Liver (tissue), 9 donors: ENCODE data around the gene PLIN1. TPM values are rescaled to one million over a fixed set of nuclear protein-coding genes. Genes with fewer than 3 reads are reported as not detected.

Source experiments
- DNase-seq: peaks from one replicate; pipeline ENCODE4 v3.0.0-alpha.2; 2017; ENCODE audit warnings: low spot score
- H3K27ac ChIP-seq, 2 donors: one replicate each; pipeline ENCODE4 v1.7.0; 2013; ENCODE audit warnings: inconsistent platforms in 2 of 2, low read length in 2 of 2, control low read depth in 1 of 2, low read depth in 1 of 2, mild to moderate bottlenecking in 1 of 2
- H3K27me3 ChIP-seq, 4 donors: one replicate each; pipeline versions ENCODE4 v1.6.1 to v1.7.0; 2013; ENCODE audit warnings: low read length in 3 of 4, inconsistent platforms in 1 of 4, mild to moderate bottlenecking in 1 of 4, moderate library complexity in 1 of 4; ENCODE audit not compliant: control insufficient read depth in 4 of 4, insufficient read depth in 4 of 4
- H3K36me3 ChIP-seq, 4 donors: one replicate each; pipeline versions ENCODE4 v1.6.1 to v1.7.0; 2013; ENCODE audit warnings: low read length in 3 of 4, mild to moderate bottlenecking in 3 of 4, low read depth in 1 of 4, moderate library complexity in 1 of 4; ENCODE audit not compliant: control insufficient read depth in 4 of 4, insufficient read depth in 3 of 4
- H3K4me1 ChIP-seq, 4 donors: one replicate each; pipeline versions ENCODE4 v1.6.1 to v1.7.0; 2013; ENCODE audit warnings: low read length in 3 of 4, mild to moderate bottlenecking in 3 of 4, moderate library complexity in 1 of 4; ENCODE audit not compliant: control insufficient read depth in 4 of 4, insufficient read depth in 4 of 4
- H3K4me3 ChIP-seq, 3 donors: one replicate each; pipeline versions ENCODE4 v1.6.1 to v1.7.0; 2013; ENCODE audit warnings: low read length in 3 of 3, control low read depth in 1 of 3, low read depth in 1 of 3, mild to moderate bottlenecking in 1 of 3
- H3K9ac ChIP-seq, 2 donors: one replicate each; pipeline ENCODE4 v1.7.0; 2013; ENCODE audit warnings: low read length in 2 of 2, mild to moderate bottlenecking in 2 of 2, moderate library complexity in 2 of 2, control low read depth in 1 of 2, low read depth in 1 of 2
- H3K9me3 ChIP-seq, 4 donors: one replicate each; pipeline versions ENCODE4 v1.6.1 to v1.7.0; 2013; ENCODE audit warnings: low read length in 3 of 4; ENCODE audit not compliant: control insufficient read depth in 4 of 4
- CTCF ChIP-seq: fragments of 150-350 bp; IDR thresholded peaks from 2 replicates; pipeline ENCODE4 v1.5.1; 2017; ENCODE audit warnings: improper control_type of control experiment, low read depth, low read length; ENCODE audit not compliant: missing input control
- FOXA1 ChIP-seq: IDR thresholded peaks from 2 replicates; pipeline ENCODE4 v1.6.1; 2016; ENCODE audit warnings: antibody characterized with exemption
- FOXA2 ChIP-seq: IDR thresholded peaks from 2 replicates; pipeline ENCODE4 v1.6.1; 2016; ENCODE audit warnings: antibody characterized with exemption
- GABPA ChIP-seq, 2 donors: IDR thresholded peaks in 1 of 2; conservative IDR thresholded peaks in 1 of 2; 2 replicates each; pipeline ENCODE4 v1.6.1; 2016; ENCODE audit warnings: antibody characterized with exemption in 2 of 2, mild to moderate bottlenecking in 1 of 2, moderate library complexity in 1 of 2
- JUND ChIP-seq, 2 donors: IDR thresholded peaks; 2 replicates each; pipeline ENCODE4 v1.6.1; 2016; ENCODE audit warnings: antibody characterized with exemption in 2 of 2
- MAX ChIP-seq: IDR thresholded peaks from 2 replicates; pipeline ENCODE4 v1.6.1; 2016; ENCODE audit warnings: antibody characterized with exemption
- NR2F2 ChIP-seq: IDR thresholded peaks from 2 replicates; pipeline ENCODE4 v1.6.1; 2016; ENCODE audit warnings: antibody characterized with exemption
- RAD21 ChIP-seq, 2 donors: IDR thresholded peaks; 2 replicates each; pipeline ENCODE4 v1.6.1; 2016; ENCODE audit warnings: antibody characterized with exemption in 2 of 2, mild to moderate bottlenecking in 2 of 2
- RXRA ChIP-seq, 2 donors: IDR thresholded peaks; 2 replicates each; pipeline ENCODE4 v1.6.1; 2017 to 2018; ENCODE audit warnings: antibody characterized with exemption in 2 of 2, mild to moderate bottlenecking in 1 of 2
- SP1 ChIP-seq: IDR thresholded peaks from 2 replicates; pipeline ENCODE4 v1.6.1; 2018; ENCODE audit warnings: antibody characterized with exemption, mild to moderate bottlenecking
- TAF1 ChIP-seq: conservative IDR thresholded peaks from 2 replicates; pipeline ENCODE4 v1.6.1; 2016; ENCODE audit warnings: antibody characterized with exemption, mild to moderate bottlenecking
- YY1 ChIP-seq: IDR thresholded peaks from 2 replicates; pipeline ENCODE4 v1.6.1; 2016; ENCODE audit warnings: antibody characterized with exemption, mild to moderate bottlenecking
- WGBS: extraction: QIAGEN DNeasy Blood & Tissue Kit; methylation state at CpG from one replicate; pipeline ENCODE4 v1.1.7; 2013; 5-methylcytosine and 5-hydroxymethylcytosine counted together
- polyA plus RNA-seq, 2 donors: library from polyadenylated mRNA; stranded (reverse) in 1 of 2; unstranded in 1 of 2; fragments of 200-250 nt in 1 of 2; fragments of >200 nt in 1 of 2; fragmentation: Nextera tagmentation in 1 of 2; extraction: Ambion mirVana in 1 of 2; gene quantifications; one replicate each; pipeline versions ENCODE4 v1.2.1 to v1.2.3, GENCODE V29; 2013 to 2015
- total RNA-seq, 2 donors: library from RNA; depleted of rRNA; stranded (reverse); fragments of >200 nt; gene quantifications; one replicate each; pipeline ENCODE4 v1.2.3, GENCODE V29; 2014
- TF ChIP-seq, protein P1 (sequence below): IDR thresholded peaks from 2 replicates; pipeline ENCODE4 v1.6.1; 2016; ENCODE audit warnings: antibody characterized with exemption, mild to moderate bottlenecking
- TF ChIP-seq, protein P2 (sequence below): IDR thresholded peaks from 2 replicates; pipeline ENCODE4 v1.6.1; 2016; ENCODE audit warnings: antibody characterized with exemption
- TF ChIP-seq, protein P3 (sequence below): IDR thresholded peaks from 2 replicates; pipeline ENCODE4 v1.6.1; 2016; ENCODE audit warnings: antibody characterized with exemption
- donor health status: healthy.
- donor health status: healthy.
- donor health status: healthy.
- donor health status: healthy.
- donor health status: healthy.

The PLIN1 gene
- total and polyA plus RNA-seq, 4 donors, result 10.2 to 46.0 (median 13.3) TPM

GRCh38 chr15:89664441-89665350, 14.5 kb downstream of the PLIN1 start:
- H3K36me3 ChIP-seq, result peaks cover 0 to 6% (median 1%) of the 10 kb centered on the region in 4 donors
- H3K4me1 ChIP-seq, result peaks cover 0 to 2% (median 0%) of the 10 kb centered on the region in 4 donors
- no peak for TF ChIP-seq RXRA (IDR thresholded peaks at IDR 0.05)
- TF ChIP-seq, protein P1, sequence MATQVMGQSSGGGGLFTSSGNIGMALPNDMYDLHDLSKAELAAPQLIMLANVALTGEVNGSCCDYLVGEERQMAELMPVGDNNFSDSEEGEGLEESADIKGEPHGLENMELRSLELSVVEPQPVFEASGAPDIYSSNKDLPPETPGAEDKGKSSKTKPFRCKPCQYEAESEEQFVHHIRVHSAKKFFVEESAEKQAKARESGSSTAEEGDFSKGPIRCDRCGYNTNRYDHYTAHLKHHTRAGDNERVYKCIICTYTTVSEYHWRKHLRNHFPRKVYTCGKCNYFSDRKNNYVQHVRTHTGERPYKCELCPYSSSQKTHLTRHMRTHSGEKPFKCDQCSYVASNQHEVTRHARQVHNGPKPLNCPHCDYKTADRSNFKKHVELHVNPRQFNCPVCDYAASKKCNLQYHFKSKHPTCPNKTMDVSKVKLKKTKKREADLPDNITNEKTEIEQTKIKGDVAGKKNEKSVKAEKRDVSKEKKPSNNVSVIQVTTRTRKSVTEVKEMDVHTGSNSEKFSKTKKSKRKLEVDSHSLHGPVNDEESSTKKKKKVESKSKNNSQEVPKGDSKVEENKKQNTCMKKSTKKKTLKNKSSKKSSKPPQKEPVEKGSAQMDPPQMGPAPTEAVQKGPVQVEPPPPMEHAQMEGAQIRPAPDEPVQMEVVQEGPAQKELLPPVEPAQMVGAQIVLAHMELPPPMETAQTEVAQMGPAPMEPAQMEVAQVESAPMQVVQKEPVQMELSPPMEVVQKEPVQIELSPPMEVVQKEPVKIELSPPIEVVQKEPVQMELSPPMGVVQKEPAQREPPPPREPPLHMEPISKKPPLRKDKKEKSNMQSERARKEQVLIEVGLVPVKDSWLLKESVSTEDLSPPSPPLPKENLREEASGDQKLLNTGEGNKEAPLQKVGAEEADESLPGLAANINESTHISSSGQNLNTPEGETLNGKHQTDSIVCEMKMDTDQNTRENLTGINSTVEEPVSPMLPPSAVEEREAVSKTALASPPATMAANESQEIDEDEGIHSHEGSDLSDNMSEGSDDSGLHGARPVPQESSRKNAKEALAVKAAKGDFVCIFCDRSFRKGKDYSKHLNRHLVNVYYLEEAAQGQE, result no peak
- TF ChIP-seq CTCF, result no peak
- TF ChIP-seq, protein P2, sequence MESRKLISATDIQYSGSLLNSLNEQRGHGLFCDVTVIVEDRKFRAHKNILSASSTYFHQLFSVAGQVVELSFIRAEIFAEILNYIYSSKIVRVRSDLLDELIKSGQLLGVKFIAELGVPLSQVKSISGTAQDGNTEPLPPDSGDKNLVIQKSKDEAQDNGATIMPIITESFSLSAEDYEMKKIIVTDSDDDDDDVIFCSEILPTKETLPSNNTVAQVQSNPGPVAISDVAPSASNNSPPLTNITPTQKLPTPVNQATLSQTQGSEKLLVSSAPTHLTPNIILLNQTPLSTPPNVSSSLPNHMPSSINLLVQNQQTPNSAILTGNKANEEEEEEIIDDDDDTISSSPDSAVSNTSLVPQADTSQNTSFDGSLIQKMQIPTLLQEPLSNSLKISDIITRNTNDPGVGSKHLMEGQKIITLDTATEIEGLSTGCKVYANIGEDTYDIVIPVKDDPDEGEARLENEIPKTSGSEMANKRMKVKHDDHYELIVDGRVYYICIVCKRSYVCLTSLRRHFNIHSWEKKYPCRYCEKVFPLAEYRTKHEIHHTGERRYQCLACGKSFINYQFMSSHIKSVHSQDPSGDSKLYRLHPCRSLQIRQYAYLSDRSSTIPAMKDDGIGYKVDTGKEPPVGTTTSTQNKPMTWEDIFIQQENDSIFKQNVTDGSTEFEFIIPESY, result no peak
- no peak for TF ChIP-seq TAF1
- TF ChIP-seq MAX, result no peak
- TF ChIP-seq, protein P3, sequence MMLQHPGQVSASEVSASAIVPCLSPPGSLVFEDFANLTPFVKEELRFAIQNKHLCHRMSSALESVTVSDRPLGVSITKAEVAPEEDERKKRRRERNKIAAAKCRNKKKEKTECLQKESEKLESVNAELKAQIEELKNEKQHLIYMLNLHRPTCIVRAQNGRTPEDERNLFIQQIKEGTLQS, result no peak
- no peak for TF ChIP-seq FOXA1
- no peak for TF ChIP-seq RAD21 (IDR thresholded peaks at IDR 0.05)
- TF ChIP-seq YY1, result no peak
- peak overlapping the region in 1 of 2 donors; percentile 51 for H3K9ac ChIP-seq
- no peaks in the 10 kb centered on the region for H3K27me3 ChIP-seq
- H3K9me3 ChIP-seq, result no peaks in the 10 kb centered on the region
- WGBS, result 92% methylated on average over 13 of the region's 13 CpGs
- no peak overlapping the region for H3K4me3 ChIP-seq
- no peak for DNase-seq
- no peak overlapping the region for H3K27ac ChIP-seq

DNA sequence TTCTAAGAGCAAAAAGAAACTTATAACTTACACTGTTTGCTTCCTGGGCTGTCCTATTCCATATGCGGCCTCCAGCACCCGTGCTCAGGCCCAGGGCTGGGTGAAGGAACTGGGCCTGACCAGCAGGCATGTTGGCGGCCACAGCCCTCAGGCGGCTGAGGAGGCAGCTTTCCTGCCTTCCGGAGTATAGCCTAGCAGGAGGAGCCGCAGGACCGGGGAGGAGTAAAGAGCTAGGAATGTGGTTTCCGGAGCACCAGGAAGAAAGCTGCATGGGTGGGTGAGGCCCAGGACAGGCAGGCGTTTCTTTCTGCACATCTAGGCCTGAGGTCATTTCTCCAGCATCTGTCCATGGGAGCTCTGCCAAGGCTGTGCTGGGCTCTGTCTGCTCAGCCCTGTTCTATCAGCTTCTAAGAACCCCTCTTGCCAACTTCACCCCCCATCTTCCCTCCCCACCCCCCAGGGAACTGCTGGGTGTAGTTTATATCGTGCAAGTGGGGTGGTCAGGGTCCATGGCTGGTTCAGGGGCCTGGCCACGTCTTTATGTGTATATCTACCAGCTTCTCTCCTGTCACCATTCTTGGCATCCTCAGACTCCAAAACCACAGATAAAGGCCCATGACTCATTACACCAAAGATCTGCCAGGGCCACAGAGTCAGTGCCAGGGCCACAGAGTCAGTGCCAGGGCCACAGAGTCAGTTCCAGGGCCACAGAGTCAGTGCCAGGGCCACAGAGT, 16.1 kb downstream of the PLIN1 start:
- H3K4me3 ChIP-seq, result no peak overlapping the region
- H3K9me3 ChIP-seq, result no peaks in the 10 kb centered on the region
- H3K36me3 ChIP-seq, result peaks cover 0 to 2% (median under 1%) of the 10 kb centered on the region in 4 donors
- H3K27ac ChIP-seq, result no peak overlapping the region
- no peaks in the 10 kb centered on the region for H3K27me3 ChIP-seq
- H3K4me1 ChIP-seq, result peaks cover 0 to 2% (median 0%) of the 10 kb centered on the region in 4 donors
- 64% methylated on average over 11 of the region's 11 CpGs for WGBS
- DNase-seq, result no peak
- no peak overlapping the region for H3K9ac ChIP-seq
- TF ChIP-seq CTCF (no peak), RAD21 (IDR thresholded peaks at IDR 0.05) (no peak), SP1 (no peak), FOXA1 (no peak), GABPA (IDR thresholded peaks at IDR 0.05 in 1 of 2, conservative IDR thresholded peaks at IDR 0.05 in 1 of 2) (no peak), MAX (no peak), JUND (IDR thresholded peaks at IDR 0.05) (no peak), RXRA (IDR thresholded peaks at IDR 0.05) (no peak), NR2F2 (no peak), FOXA2 (no peak)
- TF ChIP-seq, protein P2, result no peak
